Mesenchymal stem cell (in vitro differentiated cells and primary cell): ENCODE measurements around the gene DOP1A.

Experiments
- DNase-seq: peaks from one replicate; pipeline ENCODE4 v3.0.0-alpha.2; 2013
- H2AFZ ChIP-seq: one replicate; pipeline ENCODE4 v1.6.1; 2013; ENCODE audit warnings: low read depth, mild to moderate bottlenecking, control low read depth, inconsistent platforms, low read length, moderate library complexity
- H2AK5ac ChIP-seq: 2 replicates; pipeline ENCODE4 v1.6.1; 2013; ENCODE audit warnings: low read length, moderate library complexity, mild to moderate bottlenecking, inconsistent platforms; ENCODE audit not compliant: severe bottlenecking
- H2BK120ac ChIP-seq: one replicate; pipeline ENCODE4 v1.6.1; 2013; ENCODE audit warnings: low read depth, mild to moderate bottlenecking, inconsistent platforms, low read length, moderate library complexity
- H2BK12ac ChIP-seq, 2 experiments: one replicate each; pipeline ENCODE4 v1.6.1; 2013; ENCODE audit warnings: inconsistent platforms in 2 of 2, low read length in 2 of 2, mild to moderate bottlenecking in 2 of 2, moderate library complexity in 2 of 2, control low read depth in 1 of 2
- H2BK15ac ChIP-seq: one replicate; pipeline ENCODE4 v1.6.1; 2013; ENCODE audit warnings: mild to moderate bottlenecking, low read depth, inconsistent platforms; ENCODE audit not compliant: poor library complexity, severe bottlenecking
- H2BK5ac ChIP-seq: 2 replicates; pipeline ENCODE4 v1.6.1; 2013; ENCODE audit warnings: low read depth, mild to moderate bottlenecking, low read length, control low read depth, inconsistent platforms; ENCODE audit not compliant: poor library complexity, severe bottlenecking
- H3K14ac ChIP-seq, 2 experiments: one replicate each; pipeline ENCODE4 v1.6.1; 2013; ENCODE audit warnings: inconsistent platforms in 2 of 2, low read length in 2 of 2, control low read depth in 1 of 2, mild to moderate bottlenecking in 1 of 2, moderate library complexity in 1 of 2
- H3K18ac ChIP-seq, 2 experiments: one replicate each; pipeline ENCODE4 v1.6.1; 2013; ENCODE audit warnings: inconsistent platforms in 2 of 2, low read length in 2 of 2, control low read depth in 1 of 2, low read depth in 1 of 2, mild to moderate bottlenecking in 1 of 2
- H3K23ac ChIP-seq, 2 experiments: one replicate each; pipeline ENCODE4 v1.6.1; 2013; ENCODE audit warnings: inconsistent platforms in 2 of 2, low read length in 2 of 2, mild to moderate bottlenecking in 2 of 2, moderate library complexity in 2 of 2, control low read depth in 1 of 2
- H3K27ac ChIP-seq: 2 replicates; pipeline ENCODE4 v1.5.1; 2013; ENCODE audit warnings: mild to moderate bottlenecking, moderate library complexity, low read length, control low read depth, inconsistent platforms; ENCODE audit not compliant: poor library complexity, severe bottlenecking
- H3K27me3 ChIP-seq, 2 experiments: 2 replicates each; pipeline versions ENCODE4 v1.6.1 to v1.7.0; 2013; ENCODE audit warnings: low read length in 2 of 2, mild to moderate bottlenecking in 2 of 2, moderate library complexity in 2 of 2, control low read depth in 1 of 2, inconsistent platforms in 1 of 2; ENCODE audit not compliant: control insufficient read depth in 1 of 2, insufficient read depth in 1 of 2
- H3K36me3 ChIP-seq, 2 experiments: 2 replicates each; pipeline versions ENCODE4 v1.6.1 to v1.7.0; 2013; ENCODE audit warnings: low read length in 2 of 2, control low read depth in 1 of 2, inconsistent platforms in 1 of 2, low read depth in 1 of 2, mild to moderate bottlenecking in 1 of 2; ENCODE audit not compliant: insufficient read depth in 2 of 2, control insufficient read depth in 1 of 2
- H3K4ac ChIP-seq, 2 experiments: one replicate each; pipeline ENCODE4 v1.6.1; 2013; ENCODE audit warnings: inconsistent platforms in 2 of 2, low read length in 2 of 2, mild to moderate bottlenecking in 2 of 2, moderate library complexity in 2 of 2, control low read depth in 1 of 2, low read depth in 1 of 2
- H3K4me1 ChIP-seq: 2 replicates; pipeline ENCODE4 v1.6.1; 2013; ENCODE audit warnings: low read depth, low read length, control low read depth; ENCODE audit not compliant: control insufficient read depth, insufficient read depth
- H3K4me2 ChIP-seq: 2 replicates; pipeline ENCODE4 v1.6.1; 2013; ENCODE audit warnings: low read length, mild to moderate bottlenecking, inconsistent platforms; ENCODE audit not compliant: poor library complexity, severe bottlenecking
- H3K4me3 ChIP-seq, 2 experiments: 2 replicates each; pipeline versions ENCODE4 v1.5.1 to v1.7.0; 2013; ENCODE audit warnings: low read length in 2 of 2, mild to moderate bottlenecking in 2 of 2, control low read depth in 1 of 2, low read depth in 1 of 2; ENCODE audit not compliant: insufficient read depth in 1 of 2
- H3K79me1 ChIP-seq: replicated peaks from 2 replicates; pipeline ENCODE4 v1.6.1; 2013; ENCODE audit warnings: mild to moderate bottlenecking, control low read depth, low read length, inconsistent platforms; ENCODE audit not compliant: poor library complexity, severe bottlenecking
- H3K9ac ChIP-seq: 2 replicates; pipeline ENCODE4 v1.7.0; 2013; ENCODE audit warnings: mild to moderate bottlenecking, low read length, moderate library complexity
- H3K9me3 ChIP-seq: 2 replicates; pipeline ENCODE4 v1.7.0; 2013; ENCODE audit warnings: mild to moderate bottlenecking, low read length; ENCODE audit not compliant: control insufficient read depth
- H4K8ac ChIP-seq: one replicate; pipeline ENCODE4 v1.6.1; 2013; ENCODE audit warnings: inconsistent platforms, mild to moderate bottlenecking, low read length, moderate library complexity
- H4K91ac ChIP-seq: one replicate; pipeline ENCODE4 v1.6.1; 2013; ENCODE audit warnings: mild to moderate bottlenecking, low read length, inconsistent platforms
- WGBS: methylation state at CpG from one replicate; pipeline ENCODE4 v1.1.7; 2013; ENCODE audit warnings: mixed read lengths; 5-methylcytosine and 5-hydroxymethylcytosine counted together

DOP1A gene

GRCh38 chr6:83168556-83168955 lies 101.1 kb downstream of the DOP1A start:
- Histone ChIP-seq H3K9ac (no peak overlapping the region), H3K9me3 (no peaks in the 10 kb centered on the region), H2AFZ (no peak overlapping the region), H2BK5ac (no peak overlapping the region), H3K79me1 (peaks cover 8% of the 10 kb centered on the region), H3K14ac (no peak overlapping the region), H3K23ac (no peak overlapping the region), H3K4ac (no peak overlapping the region), H3K36me3 (peaks cover 23 to 99% of the 10 kb centered on the region in 2 experiments), H2BK12ac (no peak overlapping the region), H3K4me2 (no peak overlapping the region), H4K8ac (no peak overlapping the region), H3K4me3 (no peak overlapping the region), H3K27ac (no peak overlapping the region), H3K18ac (no peak overlapping the region), H2BK15ac (no peak overlapping the region), H3K4me1 (no peaks in the 10 kb centered on the region), H2AK5ac (no peak overlapping the region), H2BK120ac (no peak overlapping the region), H3K27me3 (no peaks in the 10 kb centered on the region), H4K91ac (no peak overlapping the region)
- WGBS = no CpG with 5 or more reads among the region's 1 CpG
- DNase-seq = no peak

DNA sequence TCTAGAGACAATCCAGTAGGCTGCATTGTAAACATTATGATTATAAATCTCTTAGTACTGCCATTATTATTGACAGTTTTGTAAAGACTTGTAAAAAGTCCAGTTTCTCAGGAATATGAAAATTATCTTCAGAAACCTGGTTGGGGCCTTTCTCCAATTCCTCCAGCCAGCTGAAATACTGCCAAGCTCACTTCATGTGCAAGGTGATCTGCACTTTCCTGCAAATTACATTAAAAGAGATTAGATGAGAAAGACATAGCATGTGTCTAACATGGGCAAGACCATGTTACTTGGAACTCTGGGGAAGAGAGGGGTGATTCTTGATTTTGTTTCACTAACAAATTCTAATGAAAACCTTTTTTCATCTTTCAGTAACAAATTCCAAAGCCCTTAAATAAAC lies 101.6 kb downstream of the DOP1A start:
- H3K4me2 ChIP-seq = no peak overlapping the region
- peaks cover 8% of the 10 kb centered on the region for H3K79me1 ChIP-seq
- H3K18ac ChIP-seq = no peak overlapping the region
- no peak overlapping the region for H3K27ac ChIP-seq
- no peak overlapping the region for H2BK5ac ChIP-seq
- no peak overlapping the region for H2AFZ ChIP-seq
- H3K4me1 ChIP-seq = no peaks in the 10 kb centered on the region
- H3K4ac ChIP-seq = no peak overlapping the region
- no peak overlapping the region for H2BK12ac ChIP-seq
- H4K8ac ChIP-seq = no peak overlapping the region
- H2BK120ac ChIP-seq = no peak overlapping the region
- H3K27me3 ChIP-seq = no peaks in the 10 kb centered on the region
- no peak overlapping the region for H4K91ac ChIP-seq
- no peak for DNase-seq
- H3K4me3 ChIP-seq = no peak overlapping the region
- peaks cover 26 to 100% of the 10 kb centered on the region in 2 experiments for H3K36me3 ChIP-seq
- H3K23ac ChIP-seq = no peak overlapping the region
- H2AK5ac ChIP-seq = no peak overlapping the region
- H3K14ac ChIP-seq = no peak overlapping the region
- H3K9ac ChIP-seq = no peak overlapping the region
- no peak overlapping the region for H2BK15ac ChIP-seq
- H3K9me3 ChIP-seq = no peaks in the 10 kb centered on the region

- DNase-seq = no peak
Observed at GRCh38 chr6:83169511-83169910, 102.0 kb downstream of the DOP1A start.

GRCh38 chr6:83176246-83176645 lies 108.8 kb downstream of the DOP1A start:
- no peak overlapping the region for H2BK12ac ChIP-seq
- H2AK5ac ChIP-seq = no peak overlapping the region
- H3K14ac ChIP-seq = no peak overlapping the region
- H3K79me1 ChIP-seq = peaks cover 16% of the 10 kb centered on the region
- H4K8ac ChIP-seq = no peak overlapping the region
- H3K9me3 ChIP-seq = no peaks in the 10 kb centered on the region
- WGBS = 71% methylated on average over 4 of the region's 4 CpGs
- DNase-seq = peak; percentile 84
- no peak overlapping the region for H2AFZ ChIP-seq
- no peak overlapping the region for H2BK15ac ChIP-seq
- no peak overlapping the region for H3K4me3 ChIP-seq
- H3K4ac ChIP-seq = no peak overlapping the region
- no peaks in the 10 kb centered on the region for H3K4me1 ChIP-seq
- H3K4me2 ChIP-seq = no peak overlapping the region
- no peak overlapping the region for H3K9ac ChIP-seq
- H2BK5ac ChIP-seq = no peak overlapping the region
- H3K27ac ChIP-seq = no peak overlapping the region
- H2BK120ac ChIP-seq = no peak overlapping the region
- H4K91ac ChIP-seq = no peak overlapping the region
- H3K27me3 ChIP-seq = no peaks in the 10 kb centered on the region
- H3K36me3 ChIP-seq = peaks cover 14 to 97% of the 10 kb centered on the region in 2 experiments
- H3K18ac ChIP-seq = no peak overlapping the region
- no peak overlapping the region for H3K23ac ChIP-seq

More at GRCh38 chr6:83169511-83169910, 102.0 kb downstream of the DOP1A start:
- H2AK5ac ChIP-seq = no peak overlapping the region
- no peak overlapping the region for H2BK120ac ChIP-seq
- H3K14ac ChIP-seq = no peak overlapping the region
- no peaks in the 10 kb centered on the region for H3K27me3 ChIP-seq
- no peak overlapping the region for H4K91ac ChIP-seq
- no peak overlapping the region for H3K23ac ChIP-seq
- H3K4me3 ChIP-seq = no peak overlapping the region
- no peak overlapping the region for H2AFZ ChIP-seq
- no peaks in the 10 kb centered on the region for H3K4me1 ChIP-seq
- WGBS = 100% methylated on average over 1 of the region's 1 CpG
- peaks cover 8% of the 10 kb centered on the region for H3K79me1 ChIP-seq
- H3K9ac ChIP-seq = no peak overlapping the region
- H3K27ac ChIP-seq = no peak overlapping the region
- H4K8ac ChIP-seq = no peak overlapping the region
- H3K4me2 ChIP-seq = no peak overlapping the region
- H2BK5ac ChIP-seq = no peak overlapping the region
- H3K36me3 ChIP-seq = peaks cover 26 to 100% of the 10 kb centered on the region in 2 experiments
- no peak overlapping the region for H2BK15ac ChIP-seq
- no peak overlapping the region for H2BK12ac ChIP-seq
- no peaks in the 10 kb centered on the region for H3K9me3 ChIP-seq
- H3K4ac ChIP-seq = no peak overlapping the region
- no peak overlapping the region for H3K18ac ChIP-seq
